Thyroid gland (tissue), 4 donors: ENCODE data around the gene ATE1.

Experiments
- POLR2A ChIP-seq, 2 donors: fragments of 450-650 bp; IDR thresholded peaks; one replicate each; pipeline ENCODE4 v1.6.1; 2017; ENCODE audit warnings: antibody characterized with exemption in 2 of 2, mild to moderate bottlenecking in 2 of 2, moderate library complexity in 1 of 2
- TF ChIP-seq, protein P1 (sequence below), 6 experiments: fragments of 200-600 bp in 3 of 6; fragments of 450-650 bp in 3 of 6; sonication (generic) in 3 of 6; IDR thresholded peaks; one replicate each; pipeline ENCODE4 v1.5.1; 2016 to 2019; ENCODE audit warnings: antibody characterized with exemption in 6 of 6, mild to moderate bottlenecking in 2 of 6, inconsistent platforms in 1 of 6, moderate library complexity in 1 of 6

DNA sequence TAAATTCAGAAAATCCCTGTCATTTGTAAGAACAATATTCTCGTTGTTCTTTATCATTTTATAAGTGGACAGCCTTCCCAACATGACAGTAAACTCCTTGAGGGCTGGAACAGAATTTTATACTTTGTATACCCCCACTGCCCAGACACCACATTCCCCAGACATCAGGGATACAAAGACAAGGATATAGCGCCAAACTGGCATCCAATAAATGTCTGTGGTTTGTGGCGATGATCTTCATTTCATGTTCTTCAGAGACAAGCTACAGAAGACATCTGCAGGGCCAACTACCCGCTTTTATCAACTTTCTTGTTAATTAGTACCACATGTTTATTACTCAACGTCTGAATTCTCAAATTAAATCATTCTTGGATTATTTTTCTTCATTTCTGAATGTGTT is 155.9 kb downstream of the ATE1 start:
- TF ChIP-seq, protein P1, sequence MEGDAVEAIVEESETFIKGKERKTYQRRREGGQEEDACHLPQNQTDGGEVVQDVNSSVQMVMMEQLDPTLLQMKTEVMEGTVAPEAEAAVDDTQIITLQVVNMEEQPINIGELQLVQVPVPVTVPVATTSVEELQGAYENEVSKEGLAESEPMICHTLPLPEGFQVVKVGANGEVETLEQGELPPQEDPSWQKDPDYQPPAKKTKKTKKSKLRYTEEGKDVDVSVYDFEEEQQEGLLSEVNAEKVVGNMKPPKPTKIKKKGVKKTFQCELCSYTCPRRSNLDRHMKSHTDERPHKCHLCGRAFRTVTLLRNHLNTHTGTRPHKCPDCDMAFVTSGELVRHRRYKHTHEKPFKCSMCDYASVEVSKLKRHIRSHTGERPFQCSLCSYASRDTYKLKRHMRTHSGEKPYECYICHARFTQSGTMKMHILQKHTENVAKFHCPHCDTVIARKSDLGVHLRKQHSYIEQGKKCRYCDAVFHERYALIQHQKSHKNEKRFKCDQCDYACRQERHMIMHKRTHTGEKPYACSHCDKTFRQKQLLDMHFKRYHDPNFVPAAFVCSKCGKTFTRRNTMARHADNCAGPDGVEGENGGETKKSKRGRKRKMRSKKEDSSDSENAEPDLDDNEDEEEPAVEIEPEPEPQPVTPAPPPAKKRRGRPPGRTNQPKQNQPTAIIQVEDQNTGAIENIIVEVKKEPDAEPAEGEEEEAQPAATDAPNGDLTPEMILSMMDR (IDR thresholded peaks at IDR 0.05) = no peak
- TF ChIP-seq POLR2A (IDR thresholded peaks at IDR 0.05) = no peak
